Naive thymus-derived CD4-positive, alpha-beta T cell (primary cell): ENCODE data around the gene C17orf107. TPM values are rescaled to one million over a fixed set of nuclear protein-coding genes. Genes with fewer than 3 reads are reported as not detected.

Experiments used
- ATAC-seq: fragments of 150-1000 bp; cut with Tn5 transposase; 2 replicates; pipeline ENCODE4 v1.10.0; 2021; ENCODE audit warnings: mild to moderate bottlenecking, moderate library complexity
- CTCF ChIA-PET: fragments of 350-600 bp; sonication (Branson Sonifier 250); formaldehyde crosslinking; loops from one replicate; lab custom pipeline; 2021; ENCODE audit warnings: antibody characterized with exemption; lab: Charles Lee
- POLR2A ChIA-PET: fragments of 350-600 bp; sonication (Branson Sonifier 250); formaldehyde crosslinking; loops from one replicate; lab custom pipeline; 2021; ENCODE audit warnings: antibody characterized with exemption, inconsistent platforms; lab: Charles Lee
- DNase-seq, 9 donors: peaks; one replicate each; pipeline versions ENCODE4 v3.0.0 to v3.0.0-alpha.2; 2020 to 2022; ENCODE audit warnings: mixed read lengths in 1 of 9
- H3K27ac ChIP-seq: one replicate; pipeline ENCODE4 v1.7.0; 2013; ENCODE audit warnings: mild to moderate bottlenecking, low read depth, low read length, moderate library complexity
- H3K27me3 ChIP-seq, 2 donors: one replicate each; pipeline ENCODE4 v1.7.0; 2013; ENCODE audit warnings: low read length in 2 of 2, mild to moderate bottlenecking in 2 of 2, moderate library complexity in 2 of 2; ENCODE audit not compliant: control insufficient read depth in 2 of 2, insufficient read depth in 2 of 2
- H3K36me3 ChIP-seq, 3 experiments: 1 replicate in 2 of 3; 2 replicates in 1 of 3; pipeline ENCODE4 v1.7.0; 2013; ENCODE audit warnings: low read length in 3 of 3, mild to moderate bottlenecking in 3 of 3, moderate library complexity in 1 of 3; ENCODE audit not compliant: insufficient read depth in 3 of 3, control insufficient read depth in 2 of 3
- H3K4me1 ChIP-seq, 2 donors: one replicate each; pipeline ENCODE4 v1.7.0; 2013; ENCODE audit warnings: low read length in 2 of 2, mild to moderate bottlenecking in 2 of 2, moderate library complexity in 1 of 2; ENCODE audit not compliant: control insufficient read depth in 2 of 2, insufficient read depth in 2 of 2
- H3K4me3 ChIP-seq: 2 replicates; pipeline ENCODE4 v1.7.0; 2013; ENCODE audit warnings: mild to moderate bottlenecking, low read length
- H3K9me3 ChIP-seq, 3 experiments: 1 replicate in 2 of 3; 2 replicates in 1 of 3; pipeline ENCODE4 v1.7.0; 2013; ENCODE audit warnings: low read length in 3 of 3; ENCODE audit not compliant: control insufficient read depth in 2 of 3
- H3K27ac Mint-ChIP-seq, 9 donors: one replicate each; pipeline ENCODE4 v1.8.0; 2020 to 2022; ENCODE audit warnings: mixed read lengths in 9 of 9, mild to moderate bottlenecking in 8 of 9, moderate library complexity in 5 of 9, inconsistent platforms in 2 of 9
- H3K27me3 Mint-ChIP-seq, 5 donors: one replicate each; pipeline ENCODE4 v1.8.0; 2021 to 2022; ENCODE audit warnings: mixed read lengths in 5 of 5, mild to moderate bottlenecking in 1 of 5
- H3K36me3 Mint-ChIP-seq, 5 donors: one replicate each; pipeline ENCODE4 v1.8.0; 2020 to 2022; ENCODE audit warnings: mixed read lengths in 5 of 5, mild to moderate bottlenecking in 3 of 5, inconsistent platforms in 1 of 5
- H3K4me1 Mint-ChIP-seq, 7 donors: one replicate each; pipeline ENCODE4 v1.8.0; 2020 to 2022; ENCODE audit warnings: mixed read lengths in 7 of 7, mild to moderate bottlenecking in 3 of 7, inconsistent platforms in 1 of 7
- H3K4me3 Mint-ChIP-seq, 10 donors: one replicate each; pipeline ENCODE4 v1.8.0; 2020 to 2022; ENCODE audit warnings: mild to moderate bottlenecking in 10 of 10, mixed read lengths in 10 of 10, moderate library complexity in 6 of 10, inconsistent platforms in 2 of 10
- H3K9me3 Mint-ChIP-seq, 11 donors: one replicate each; pipeline ENCODE4 v1.8.0; 2020 to 2022; ENCODE audit warnings: mixed read lengths in 11 of 11, mild to moderate bottlenecking in 4 of 11, inconsistent platforms in 1 of 11, moderate library complexity in 1 of 11
- intact Hi-C, 2 donors: fragments of 100-400 bp; cut with micrococcal nuclease; formaldehyde crosslinking; loops; one replicate each; pipeline ENCODE4 v1.15.1; 2023
- polyA plus RNA-seq, 2 donors: library from polyadenylated mRNA; unstranded; fragments of 300-500 nt; fragmentation: Illumina TruSeq; gene quantifications; one replicate each; pipeline ENCODE4 v1.2.3, GENCODE V29; 2021
- total RNA-seq, 6 experiments: library from RNA in 5 of 6; stranded (reverse) in 5 of 6; gene quantifications; 1 replicate in 5 of 6; 2 replicates in 1 of 6; pipeline ENCODE4 v1.2.3 and lab custom pipeline; 2021 to 2026

The C17orf107 gene
- total and polyA plus RNA-seq, 7 experiments from 2014 or later = 0.82 to 37.2 (median 5.5) TPM

DNA sequence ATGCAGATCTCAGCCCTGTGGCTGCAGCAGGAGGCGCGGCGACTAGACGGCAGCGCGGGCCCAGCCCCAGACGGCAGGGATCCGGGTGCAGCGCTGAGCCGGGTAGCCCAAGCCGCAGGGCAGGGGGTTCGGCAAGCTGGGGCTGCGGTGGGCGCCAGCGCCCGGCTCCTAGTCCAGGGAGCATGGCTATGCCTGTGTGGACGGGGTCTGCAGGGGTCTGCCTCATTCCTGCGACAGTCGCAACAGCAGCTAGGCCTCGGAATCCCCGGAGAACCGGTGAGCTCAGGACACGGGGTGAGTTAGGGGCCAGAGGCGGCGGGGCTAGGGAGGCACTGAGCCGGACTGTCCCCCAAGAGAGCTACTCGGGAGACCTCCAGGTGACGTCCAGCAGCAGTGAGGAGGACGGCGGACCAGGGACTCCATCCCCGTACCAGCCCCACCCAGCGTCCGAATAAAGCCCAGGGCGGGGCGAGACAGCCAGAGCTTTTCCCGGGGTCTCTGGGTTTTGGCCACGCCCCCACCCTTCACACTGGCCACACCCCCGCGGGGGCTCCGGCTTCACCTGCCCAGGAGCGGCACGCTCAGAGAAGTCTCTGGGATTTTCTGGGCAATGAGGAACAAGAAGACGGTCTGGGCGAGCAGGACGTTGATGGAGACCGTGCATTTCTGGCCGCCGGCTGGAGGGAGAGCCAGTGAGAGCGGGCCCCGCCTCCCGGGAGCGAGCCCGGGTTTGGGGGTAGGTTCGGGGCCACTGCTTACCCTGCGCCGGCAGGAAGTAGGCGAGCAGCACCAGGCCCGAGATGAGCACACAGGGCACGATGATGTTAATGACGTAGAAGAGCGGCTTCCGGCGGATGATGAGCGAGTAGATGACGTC lies 1.1 kb downstream of the C17orf107 start:
- Mint-ChIP-seq H3K27ac (peak overlapping the region; percentile 42 to 99 (median 92)), H3K9me3 (peaks cover 0 to 3% (median 0%) of the 10 kb centered on the region in 11 donors), H3K27me3 (peaks cover 0 to 13% (median 0%) of the 10 kb centered on the region in 5 donors), H3K4me1 (peaks cover 14 to 45% (median 37%) of the 10 kb centered on the region in 7 donors), H3K4me3 (peak overlapping the region; percentile 88 to 95 (median 92)), H3K36me3 (peaks cover 0 to 6% (median 0%) of the 10 kb centered on the region in 5 donors)
- Histone ChIP-seq H3K4me3 (peak overlapping the region; percentile 76), H3K27me3 (no peaks in the 10 kb centered on the region), H3K36me3 (peaks cover 0 to 17% (median 0%) of the 10 kb centered on the region in 3 experiments), H3K4me1 (peaks cover 29 to 38% of the 10 kb centered on the region in 2 donors), H3K9me3 (no peaks in the 10 kb centered on the region), H3K27ac (peak overlapping the region; percentile 78)
- intact Hi-C loops = loop anchor here in 1 of 2 donors (5.0 kb wide), 2 partner anchors 113 to 333 kb away; partner anchors contain the start of genes GLTPD2 and VMO1
- CTCF ChIA-PET = interaction anchor here (0.6 to 1.4 kb wide), 5 partner anchors 9 to 660 kb away, joined by 3 to 7 read pairs (median 4); no protein-coding TSS in a partner anchor
- POLR2A ChIA-PET = interaction anchor here (0.8 to 5.9 kb wide), 7 partner anchors 8 to 130 kb away, joined by 3 to 25 read pairs (median 12); partner anchors contain the start of genes CAMTA2, PFN1, RNF167 and SLC25A11
- ATAC-seq = peak; percentile 44
- peak; percentile 43 to 88 (median 76) for DNase-seq

DNA sequence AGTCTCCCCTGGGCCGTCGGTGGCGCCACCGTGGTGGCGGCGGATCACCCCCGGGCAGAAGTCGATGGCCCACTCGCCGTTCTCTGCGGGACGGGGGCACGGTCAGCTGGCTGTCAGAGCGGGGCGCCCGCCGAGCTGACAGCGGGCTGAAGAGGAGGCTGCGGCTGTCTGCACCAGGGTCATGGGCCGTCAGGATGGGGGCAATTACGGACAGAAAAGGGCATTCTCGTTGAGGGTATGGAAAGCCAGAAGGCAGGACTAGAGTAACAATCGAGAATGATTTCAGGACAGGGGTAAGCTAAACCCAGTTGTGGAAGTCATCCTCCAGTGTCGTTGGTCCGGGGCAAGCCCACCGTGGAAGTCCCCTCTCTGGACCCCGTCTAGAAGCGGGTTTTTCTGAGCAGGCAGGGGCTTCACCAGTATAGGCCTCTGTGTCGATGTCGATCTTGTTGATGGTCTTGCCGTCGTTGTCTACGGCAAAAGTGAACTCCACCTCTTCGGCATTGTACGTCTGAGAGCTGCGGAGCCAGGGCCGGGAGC lies 1.8 kb downstream of the C17orf107 start:
- Histone ChIP-seq H3K9me3 (no peaks in the 10 kb centered on the region), H3K4me1 (peaks cover 29 to 38% of the 10 kb centered on the region in 2 donors), H3K36me3 (peaks cover 0 to 9% (median 0%) of the 10 kb centered on the region in 3 experiments), H3K4me3 (no peak overlapping the region), H3K27me3 (no peaks in the 10 kb centered on the region), H3K27ac (peak overlapping the region; percentile 78)
- ChIA-PET CTCF (interaction anchor here (1.4 kb wide), 1 partner anchor 8 kb away, joined by 7 read pairs; no protein-coding TSS in a partner anchor), POLR2A (interaction anchor here (1.0 to 5.9 kb wide), 3 partner anchors 39 to 47 kb away, joined by 5 to 25 read pairs (median 12); partner anchors contain the start of genes PFN1, RNF167 and SLC25A11)
- ATAC-seq (no peak), DNase-seq (peak in 1 of 9 donors; percentile 47)
- Mint-ChIP-seq H3K36me3 (peaks cover 0 to 2% (median 0%) of the 10 kb centered on the region in 5 donors), H3K9me3 (peaks cover 0 to 3% (median 0%) of the 10 kb centered on the region in 11 donors), H3K4me3 (peak overlapping the region; percentile 69 to 95 (median 87)), H3K4me1 (peaks cover 14 to 45% (median 37%) of the 10 kb centered on the region in 7 donors), H3K27me3 (peaks cover 0 to 16% (median 0%) of the 10 kb centered on the region in 5 donors), H3K27ac (peak overlapping the region; percentile 42 to 99 (median 87))
- intact Hi-C loops = loop anchor here in 1 of 2 donors (5.0 kb wide), 2 partner anchors 114 to 334 kb away; partner anchors contain the start of genes GLTPD2 and VMO1

DNA sequence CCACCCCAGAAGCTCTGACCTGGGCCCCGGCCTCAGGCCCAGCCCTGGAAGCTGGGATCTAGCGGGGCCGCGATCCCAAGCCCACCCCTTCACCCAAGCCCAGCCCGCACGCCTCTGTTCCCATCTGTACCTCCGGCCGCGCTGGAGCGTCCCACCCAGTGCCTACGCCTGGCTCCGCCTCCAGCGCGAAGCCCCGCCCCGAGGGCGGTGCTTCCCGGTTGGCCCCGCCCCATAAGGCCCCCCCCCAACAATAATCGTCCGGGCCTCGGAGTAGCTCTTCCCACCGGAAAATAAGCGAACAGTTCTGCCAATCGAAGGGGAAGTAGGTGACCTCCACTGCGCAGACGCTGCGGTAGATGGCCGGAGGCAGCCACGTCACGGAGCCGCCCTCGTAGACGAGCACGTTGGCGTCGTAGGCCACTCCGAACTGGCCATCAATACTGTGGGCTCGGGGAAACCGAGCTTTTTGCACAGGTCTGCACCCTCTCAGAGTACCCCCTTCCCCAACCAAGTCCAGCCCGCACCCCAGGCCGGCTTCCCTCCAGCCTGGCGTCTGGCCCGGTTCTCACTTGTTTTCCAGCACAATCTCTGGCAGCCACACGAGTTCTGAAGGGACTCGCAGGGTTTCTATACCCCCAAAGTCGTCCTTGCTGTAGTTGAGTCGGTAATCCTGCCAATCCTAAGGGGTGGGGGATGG lies 2.5 kb downstream of the C17orf107 start:
- Histone ChIP-seq H3K4me3 (no peak overlapping the region), H3K27me3 (no peaks in the 10 kb centered on the region), H3K36me3 (peaks cover 0 to 3% (median 0%) of the 10 kb centered on the region in 3 experiments), H3K9me3 (no peaks in the 10 kb centered on the region), H3K4me1 (peaks cover 29 to 38% of the 10 kb centered on the region in 2 donors), H3K27ac (peak overlapping the region; percentile 78)
- intact Hi-C loops = loop anchor here in 1 of 2 donors (5.0 kb wide), 2 partner anchors 114 to 334 kb away; partner anchors contain the start of genes GLTPD2 and VMO1
- Mint-ChIP-seq H3K4me3 (peak overlapping the region in 8 of 10 donors; percentile 69 to 95 (median 86)), H3K4me1 (peaks cover 14 to 45% (median 37%) of the 10 kb centered on the region in 7 donors), H3K27ac (peak overlapping the region in 5 of 9 donors; percentile 68 to 98 (median 88)), H3K9me3 (peaks cover 0 to 3% (median 0%) of the 10 kb centered on the region in 11 donors), H3K36me3 (peaks cover 0 to 2% (median 0%) of the 10 kb centered on the region in 5 donors), H3K27me3 (peaks cover 0 to 18% (median 0%) of the 10 kb centered on the region in 5 donors)
- POLR2A ChIA-PET = interaction anchor here (1.5 to 5.9 kb wide), 2 partner anchors 38 to 66 kb away, joined by 6 to 25 read pairs; partner anchors contain the start of genes RNF167, SLC25A11 and SPAG7
- ATAC-seq (peak; percentile 28), DNase-seq (peak in 4 of 9 donors; percentile 18 to 52 (median 34))
- CTCF ChIA-PET = interaction anchor here (0.6 kb wide), 1 partner anchor 335 kb away, joined by 3 read pairs; no protein-coding TSS in a partner anchor

DNA sequence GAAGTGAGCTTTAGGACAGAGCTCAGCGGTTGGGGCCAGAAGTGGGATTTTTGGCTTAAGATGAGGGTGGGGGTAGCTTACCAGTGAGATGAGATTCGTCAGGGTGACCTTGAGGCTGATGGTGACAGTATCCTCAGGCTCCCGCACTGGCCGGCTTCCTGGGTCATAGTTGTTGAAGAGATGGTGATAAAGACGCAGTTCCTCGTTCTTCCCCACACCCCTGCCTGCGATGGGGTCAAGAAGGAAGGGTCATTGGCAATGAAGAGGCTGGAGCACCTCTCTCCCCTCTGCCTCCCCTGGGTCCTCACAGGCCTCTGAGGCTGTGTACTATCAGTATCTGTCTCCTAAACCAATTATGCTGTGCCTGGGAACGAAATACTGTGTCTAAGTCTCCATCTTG lies 3.2 kb downstream of the C17orf107 start:
- Histone ChIP-seq H3K27me3 (no peaks in the 10 kb centered on the region), H3K4me1 (peaks cover 29 to 38% of the 10 kb centered on the region in 2 donors), H3K9me3 (no peaks in the 10 kb centered on the region), H3K4me3 (peak overlapping the region; percentile 29), H3K27ac (no peak overlapping the region), H3K36me3 (no peaks in the 10 kb centered on the region)
- ChIA-PET CTCF (interaction anchor here (0.6 to 1.3 kb wide), 3 partner anchors 67 to 335 kb away, joined by 3 to 4 read pairs (median 4); partner anchors contain the start of gene INCA1), POLR2A (interaction anchor here (1.5 to 5.9 kb wide), 2 partner anchors 37 to 65 kb away, joined by 6 to 25 read pairs; partner anchors contain the start of genes RNF167, SLC25A11 and SPAG7)
- Mint-ChIP-seq H3K27me3 (peaks cover 0 to 20% (median 0%) of the 10 kb centered on the region in 5 donors), H3K9me3 (peaks cover 0 to 3% (median 0%) of the 10 kb centered on the region in 11 donors), H3K4me1 (peaks cover 14 to 48% (median 37%) of the 10 kb centered on the region in 7 donors), H3K27ac (peak overlapping the region in 7 of 9 donors; percentile 60 to 98 (median 74)), H3K4me3 (peak overlapping the region in 9 of 10 donors; percentile 5 to 84 (median 69)), H3K36me3 (no peaks in the 10 kb centered on the region)
- DNase-seq = no peak
- intact Hi-C loops = loop anchor here in 1 of 2 donors (5.0 kb wide), 2 partner anchors 115 to 335 kb away; partner anchors contain the start of genes GLTPD2 and VMO1
- ATAC-seq = no peak

DNA sequence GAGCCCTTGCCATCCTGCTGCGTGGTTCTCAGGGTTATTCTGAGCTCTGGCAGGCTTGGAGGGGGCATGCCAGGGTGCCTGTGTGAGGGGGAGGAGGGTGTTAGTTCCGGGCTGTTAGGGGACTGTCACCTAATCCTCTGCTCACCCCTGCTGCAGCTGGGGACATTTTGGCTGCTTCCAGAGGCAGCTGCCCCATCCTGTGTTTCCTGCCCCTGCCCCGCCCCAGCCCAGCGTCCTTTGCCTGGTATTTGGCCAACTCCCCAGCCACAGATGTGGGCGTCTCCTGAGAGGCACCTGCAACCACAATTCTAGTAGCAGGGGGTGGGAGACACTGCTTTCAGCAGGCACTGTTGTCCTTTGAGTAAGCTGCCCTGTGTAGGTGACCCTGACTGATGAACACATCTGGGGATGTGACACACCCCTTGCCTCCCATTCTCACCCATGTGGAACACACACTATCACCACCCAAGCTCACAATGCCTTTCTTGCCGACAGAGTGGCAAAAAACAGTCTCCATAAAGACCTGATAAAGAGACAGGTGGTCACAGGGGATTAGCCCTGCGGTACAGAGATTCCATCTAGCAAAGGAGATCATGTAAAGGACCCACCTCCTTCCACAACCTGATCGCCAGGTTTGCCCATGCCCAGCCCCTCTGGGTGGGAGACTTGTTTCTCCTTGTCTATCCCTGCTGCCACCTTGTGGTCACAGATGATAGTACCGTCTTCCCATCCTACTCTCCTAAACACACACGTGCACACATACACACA lies 3.9 kb downstream of the C17orf107 start, which contains the start of gene CHRNE:
Gene CHRNE (minus strand): TSS at position 48 of the 768 bp plus-strand sequence. CDS start 35 bp downstream, at position 13.
- POLR2A ChIA-PET = interaction anchor here (0.6 to 5.9 kb wide), 4 partner anchors 37 to 90 kb away, joined by 3 to 25 read pairs (median 5); partner anchors contain the start of genes RNF167, SLC25A11 and SPAG7
- Mint-ChIP-seq H3K4me1 (peaks cover 14 to 46% (median 37%) of the 10 kb centered on the region in 7 donors), H3K27me3 (peaks cover 0 to 20% (median 0%) of the 10 kb centered on the region in 5 donors), H3K36me3 (no peaks in the 10 kb centered on the region), H3K4me3 (peak within 1 kb of the TSS; percentile 37 to 84 (median 72)), H3K9me3 (peaks cover 0 to 3% (median 0%) of the 10 kb centered on the region in 11 donors), H3K27ac (peak within 1 kb of the TSS; percentile 57 to 98 (median 71))
- peak within 1 kb of the TSS; percentile 29 for H3K4me3 ChIP-seq
- H3K9me3 ChIP-seq = no peaks in the 10 kb centered on the region
- H3K36me3 ChIP-seq = no peaks in the 10 kb centered on the region
- no peak within 1 kb of the TSS for H3K27ac ChIP-seq
- ATAC-seq (peak; percentile 41), DNase-seq (peak in 8 of 9 donors; percentile 63 to 80 (median 76))
- H3K4me1 ChIP-seq = peaks cover 29 to 40% of the 10 kb centered on the region in 2 donors
- intact Hi-C loops = loop anchor here (1.0 to 5.0 kb wide), 7 partner anchors 37 to 338 kb away; partner anchors contain the start of genes ARRB2 (in 2 of the 2), GLTPD2 (in 1 of the 2), RNF167 (in 1 of the 2) and SLC25A11 (in 1 of the 2)
- no peaks in the 10 kb centered on the region for H3K27me3 ChIP-seq
- CTCF ChIA-PET = interaction anchor here (0.6 to 1.3 kb wide), 5 partner anchors 10 to 94 kb away, joined by 3 to 4 read pairs (median 4); partner anchors contain the start of gene INCA1
